GM21825 (cell line): Measurements from ENCODE around the gene GREB1L.

Source experiments
- ATAC-seq: cut with Tn5 transposase; IDR thresholded peaks from one replicate; pipeline ENCODE4 v1.9.1; 2021; ENCODE audit warnings: mild to moderate bottlenecking, moderate library complexity; ENCODE audit not compliant: unreplicated experiment

GREB1L gene

DNA sequence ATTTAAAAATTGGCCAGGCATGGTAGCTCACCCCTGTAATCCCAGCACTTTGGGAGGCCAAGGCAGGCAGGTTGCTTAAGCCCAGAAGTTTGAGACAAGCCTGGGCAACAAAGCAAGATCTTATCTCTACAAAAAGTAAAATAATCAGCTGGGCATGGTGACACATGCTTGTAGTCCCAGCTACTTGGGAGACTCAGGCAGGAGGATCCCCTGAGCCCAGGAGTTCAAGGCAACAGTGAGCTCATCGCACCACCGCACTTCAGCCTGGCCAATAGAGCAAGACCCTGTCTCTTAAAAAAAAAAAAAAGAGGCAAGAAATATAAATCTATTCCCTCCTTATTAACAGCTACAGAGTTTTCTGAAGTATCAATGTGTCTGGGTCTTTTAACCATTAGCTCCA lies 306.6 kb downstream of the GREB1L start:
- ATAC-seq = no peak

DNA sequence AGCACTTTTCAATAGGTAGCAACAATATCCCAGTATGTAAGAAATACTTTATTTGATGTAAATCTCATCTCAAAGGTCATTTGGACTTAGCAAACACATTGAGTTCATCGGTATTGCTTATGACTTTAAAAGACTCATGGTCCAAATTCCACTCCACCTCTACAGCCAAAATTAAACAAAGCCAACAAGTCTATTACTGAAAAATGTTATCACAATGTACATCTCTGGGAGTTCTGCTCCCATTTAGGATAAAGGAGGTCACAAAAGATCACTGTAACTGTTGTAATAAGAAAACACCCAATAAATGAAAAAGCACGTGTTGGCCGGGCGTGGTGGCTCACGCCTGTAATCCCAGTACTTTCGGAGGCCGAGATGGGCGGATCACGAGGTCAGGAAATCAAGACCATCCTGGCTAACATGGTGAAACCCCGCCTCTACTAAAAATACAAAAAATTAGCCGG lies 308.5 kb downstream of the GREB1L start:
- ATAC-seq = no peak

DNA sequence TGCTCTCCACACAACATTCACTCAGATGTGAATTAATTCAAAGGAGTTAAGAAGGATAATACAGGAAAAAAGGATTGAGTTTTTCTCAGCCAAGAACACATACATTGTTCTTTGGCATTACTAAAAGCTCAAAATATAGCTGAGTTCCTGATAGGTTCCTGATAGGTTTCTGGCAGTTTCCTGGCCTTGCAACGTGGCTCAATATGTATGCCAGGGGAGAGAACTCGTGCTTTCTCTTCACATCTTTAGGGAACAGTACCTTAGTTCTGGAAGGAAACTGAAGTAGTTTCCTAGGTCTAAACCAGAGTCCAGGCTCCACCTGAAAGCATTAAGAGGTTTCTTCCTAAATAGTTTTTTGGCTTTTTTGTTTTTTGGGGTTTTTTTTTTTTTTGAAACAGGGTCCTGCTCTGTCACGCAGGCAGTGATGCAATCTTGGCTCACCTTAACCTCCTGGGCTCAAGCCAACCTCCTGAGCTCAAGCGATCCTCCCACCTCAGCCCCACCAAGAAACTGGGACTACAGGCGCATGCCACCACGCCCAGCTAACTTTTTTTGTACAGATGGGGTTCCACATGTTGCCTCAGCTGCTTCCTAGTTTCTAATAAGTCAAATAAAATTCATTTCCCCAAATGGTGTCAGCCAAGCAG lies 315.7 kb downstream of the GREB1L start:
- ATAC-seq = no peak

DNA sequence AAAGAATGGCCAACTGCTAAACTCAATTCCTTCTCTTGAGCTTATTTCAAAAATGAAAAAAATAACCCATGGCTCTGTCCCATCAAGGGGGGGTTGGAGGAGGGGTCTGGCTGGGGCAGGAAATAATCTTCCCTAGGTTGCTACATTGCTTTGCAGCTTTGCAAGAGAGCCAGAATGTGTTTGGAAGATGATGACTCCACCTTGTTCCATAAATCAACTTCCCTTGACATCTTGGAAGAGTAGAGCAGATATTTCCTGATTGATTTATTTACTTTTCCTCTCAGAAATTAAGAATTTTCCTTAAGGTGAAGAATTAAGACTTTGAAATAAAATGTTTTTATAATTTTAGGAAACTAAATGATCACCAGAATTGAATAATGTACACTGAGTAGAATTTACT lies 317.2 kb downstream of the GREB1L start:
- ATAC-seq = no peak

DNA sequence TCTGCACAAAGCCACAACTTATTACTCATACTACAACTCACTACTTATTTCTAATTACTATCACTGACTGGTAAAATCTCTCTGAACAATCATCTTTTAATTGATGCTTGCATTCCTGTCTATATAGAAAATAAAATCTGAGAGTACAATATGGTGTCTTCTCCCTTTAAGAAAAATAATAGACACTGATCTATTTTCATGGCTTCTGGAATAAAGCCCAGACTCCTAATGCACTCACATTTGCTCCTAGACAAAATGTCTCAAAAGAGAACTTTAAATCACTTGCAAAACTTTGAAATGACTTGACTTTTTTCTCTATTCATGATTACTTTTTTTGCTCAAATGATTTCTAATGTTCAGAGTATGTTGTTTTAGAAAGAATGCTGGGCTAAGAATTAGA lies 329.7 kb downstream of the GREB1L start:
- ATAC-seq = no peak
